HCT116 (cell line): ENCODE data around the gene GARNL3. TPM values are rescaled to one million over a fixed set of nuclear protein-coding genes. Genes with fewer than 3 reads are reported as not detected.

ENCODE experiments used
- ATAC-seq: fragments of 200-7000 bp; cut with Tn5 transposase; 2 replicates; pipeline ENCODE4 v1.9.1; 2020; ENCODE audit warnings: mild to moderate bottlenecking, moderate library complexity
- BruUV-seq: library from RNA; stranded (reverse); fragments of 400-500 nt; replicated peaks from 2 replicates; lab custom pipeline; 2021; lab: Mats Ljungman, UMichigan
- CTCF ChIA-PET: fragments of 300-600 bp; sonication (Branson Sonifier 250); formaldehyde crosslinking; loops from one replicate; lab custom pipeline; 2021; ENCODE audit warnings: antibody characterized with exemption; lab: Charles Lee
- POLR2A ChIA-PET: fragments of 300-600, 350-600 bp; sonication (Branson Sonifier 250); formaldehyde crosslinking; loops from one replicate; lab custom pipeline; 2021; ENCODE audit warnings: antibody characterized with exemption; lab: Charles Lee
- RAD21 ChIA-PET, 2 experiments: fragments of 300-600 bp; sonication (Branson Sonifier 250); formaldehyde crosslinking; loops; one replicate each; lab custom pipeline; 2023; ENCODE audit warnings: low total read pairs in 2 of 2; ENCODE audit not compliant: uncharacterized antibody in 2 of 2, unreplicated experiment in 2 of 2, low non-redundant PET in 1 of 2; lab: Charles Lee
- DNase-seq: peaks from one replicate; pipeline ENCODE4 v3.0.0-alpha.2; 2010; ENCODE audit warnings: low read depth, low spot score
- H2AFZ ChIP-seq: fragments of 200-600 bp; shearing (Covaris generic), sonication (generic); 2 replicates; pipeline ENCODE4 v1.6.1; 2017; ENCODE audit warnings: low read depth, mixed run types, mixed read lengths, antibody characterized with exemption, low read length; ENCODE audit not compliant: poor library complexity, severe bottlenecking
- H3K27ac ChIP-seq: 2 replicates; pipeline ENCODE4 v1.5.1; 2012; ENCODE audit warnings: low read depth, low read length
- H3K27me3 ChIP-seq: fragments of 200-600 bp; sonication (generic); 2 replicates; pipeline ENCODE4 v1.6.1; 2016; ENCODE audit warnings: mixed run types, low read length, mixed read lengths; ENCODE audit not compliant: insufficient read depth
- H3K36me3 ChIP-seq, 2 experiments: fragments of 200-500 bp in 1 of 2; fragments of 200-600 bp in 1 of 2; sonication (Bioruptor generic) in 1 of 2; sonication (generic) in 1 of 2; 2 replicates each; pipeline versions ENCODE4 v1.5.1 to v1.6.1; 2014 to 2016; ENCODE audit warnings: low read length in 2 of 2, inconsistent platforms in 1 of 2, mixed read lengths in 1 of 2, mixed run types in 1 of 2; ENCODE audit not compliant: insufficient read depth in 2 of 2, control insufficient read depth in 1 of 2
- H3K4me1 ChIP-seq, 2 experiments: fragments of 200-600 bp in 1 of 2; sonication (generic) in 1 of 2; 2 replicates each; pipeline versions ENCODE4 v1.5.1 to v1.6.1; 2012 to 2017; ENCODE audit warnings: low read length in 2 of 2, inconsistent platforms in 1 of 2, mild to moderate bottlenecking in 1 of 2, mixed read lengths in 1 of 2, mixed run types in 1 of 2, moderate library complexity in 1 of 2; ENCODE audit not compliant: insufficient read depth in 2 of 2, control insufficient read depth in 1 of 2
- H3K4me2 ChIP-seq: fragments of 200-600 bp; sonication (generic); 2 replicates; pipeline ENCODE4 v1.6.1; 2017; ENCODE audit warnings: mixed run types, low read length, mixed read lengths
- H3K4me3 ChIP-seq, 2 experiments: fragments of 200-600 bp in 1 of 2; sonication (generic) in 1 of 2; replicated peaks in 1 of 2; 2 replicates each; pipeline ENCODE4 v1.5.1; 2011 to 2016; ENCODE audit warnings: low read length in 2 of 2, control low read depth in 1 of 2, low read depth in 1 of 2, mild to moderate bottlenecking in 1 of 2, mixed read lengths in 1 of 2, mixed run types in 1 of 2
- H3K79me2 ChIP-seq: fragments of 200-600 bp; sonication (generic); 2 replicates; pipeline ENCODE4 v1.6.1; 2017; ENCODE audit warnings: mild to moderate bottlenecking, mixed run types, low read length, moderate library complexity, mixed read lengths; ENCODE audit not compliant: insufficient read depth
- H3K9ac ChIP-seq: fragments of 200-600 bp; sonication (generic); 2 replicates; pipeline ENCODE4 v1.6.1; 2016; ENCODE audit warnings: low read length, mixed read lengths
- H3K9me2 ChIP-seq: fragments of 200-600 bp; sonication (generic), shearing (Covaris generic); 2 replicates; pipeline ENCODE4 v1.6.1; 2017; ENCODE audit warnings: mixed run types, mild to moderate bottlenecking, moderate library complexity; ENCODE audit not compliant: insufficient read depth
- H3K9me3 ChIP-seq, 2 experiments: fragments of 200-500 bp in 1 of 2; fragments of 200-600 bp in 1 of 2; sonication (Bioruptor generic) in 1 of 2; sonication (generic) in 1 of 2; 2 replicates each; pipeline ENCODE4 v1.6.1; 2014 to 2017; ENCODE audit warnings: low read length in 2 of 2, mixed read lengths in 2 of 2, inconsistent platforms in 1 of 2, low read depth in 1 of 2, mild to moderate bottlenecking in 1 of 2, mixed run types in 1 of 2, moderate library complexity in 1 of 2; ENCODE audit not compliant: control insufficient read depth in 1 of 2, insufficient read depth in 1 of 2
- H4K20me1 ChIP-seq: fragments of 200-600 bp; sonication (generic), shearing (Covaris generic); 2 replicates; pipeline ENCODE4 v1.6.1; 2017; ENCODE audit warnings: mixed run types, mild to moderate bottlenecking, moderate library complexity; ENCODE audit not compliant: insufficient read depth
- FOSL1 ChIP-seq: IDR thresholded peaks from 2 replicates; pipeline ENCODE4 v1.6.1; 2012; ENCODE audit warnings: low read depth
- POLR2AphosphoS5 ChIP-seq: IDR thresholded peaks from 2 replicates; pipeline ENCODE4 v1.6.1; 2011; ENCODE audit warnings: mild to moderate bottlenecking, low read depth, low read length, moderate library complexity
- ZFX ChIP-seq: fragments of 450-650 bp; IDR thresholded peaks from 2 replicates; pipeline ENCODE4 v1.6.1; 2017
- intact Hi-C: fragments of 100-400 bp; cut with micrococcal nuclease; formaldehyde crosslinking; loops from 2 replicates; pipeline ENCODE4 v1.10.0; 2022
- total RNA-seq: library from RNA; stranded (reverse); gene quantifications from one replicate; pipeline ENCODE4 v1.2.1, GENCODE V29; 2021; ENCODE audit not compliant: unreplicated experiment

GARNL3 gene
- total RNA-seq, 1 experiment from 2014 or later = 8.8 TPM

DNA sequence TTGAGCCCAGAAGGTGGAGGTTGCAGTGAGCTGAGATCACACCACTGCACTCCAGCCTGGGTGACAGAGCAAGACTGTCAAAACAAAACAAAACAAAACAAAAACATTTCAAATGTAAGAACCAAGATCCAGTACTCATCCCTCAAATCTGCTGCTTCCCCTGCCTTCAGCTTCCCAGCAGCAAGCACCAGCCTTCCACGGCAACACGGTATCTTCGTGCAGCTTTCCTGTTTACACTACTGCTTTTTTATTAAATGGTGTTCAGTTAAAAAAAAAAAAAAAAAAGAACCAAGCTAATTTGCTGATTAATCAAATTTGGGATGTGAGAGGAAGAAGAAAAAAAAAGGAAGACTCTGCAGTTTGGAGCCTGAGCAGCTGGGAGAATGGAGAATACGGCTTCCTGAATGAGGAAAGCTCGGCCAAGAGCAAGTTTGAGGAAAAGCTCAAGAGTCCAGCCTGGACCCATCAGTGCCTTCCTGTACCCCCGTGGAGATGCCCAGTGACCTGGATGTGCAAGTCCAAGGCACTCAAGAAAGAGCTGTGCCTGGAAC lies 104.4 kb downstream of the GARNL3 start:
- CTCF ChIA-PET = interaction anchor here (0.6 kb wide), 1 partner anchor 18 kb away, joined by 3 read pairs; no protein-coding TSS in a partner anchor
- ATAC-seq = no peak

DNA sequence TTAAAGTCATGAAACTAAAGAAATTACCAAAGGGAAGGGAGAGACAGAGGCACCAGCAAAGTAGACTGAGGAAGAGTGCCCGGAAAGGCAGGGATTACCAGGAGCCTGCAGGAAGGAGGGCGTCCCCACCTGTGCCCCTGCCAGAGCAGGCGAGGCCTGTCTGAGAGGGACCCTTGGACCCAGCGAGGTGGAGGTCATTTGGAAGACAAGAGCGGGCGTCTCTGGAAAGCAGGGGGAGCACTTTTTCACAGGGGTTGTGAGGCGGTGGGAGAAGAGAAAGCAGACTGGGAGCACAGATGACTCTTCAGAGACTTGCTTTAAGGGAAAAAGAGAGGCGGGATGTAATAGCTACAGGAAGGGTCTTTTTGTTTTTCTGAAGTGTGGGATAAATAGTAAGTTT lies 104.9 kb downstream of the GARNL3 start:
- DNase-seq (no peak), ATAC-seq (no peak)
- Histone ChIP-seq H3K27ac (no peak overlapping the region), H3K9me2 (no peaks in the 10 kb centered on the region), H2AFZ (no peak overlapping the region), H3K4me2 (no peak overlapping the region), H3K9ac (no peak overlapping the region), H3K4me1 (no peaks in the 10 kb centered on the region), H4K20me1 (no peaks in the 10 kb centered on the region), H3K4me3 (no peak overlapping the region), H3K9me3 (no peaks in the 10 kb centered on the region), H3K27me3 (no peaks in the 10 kb centered on the region), H3K36me3 (no peaks in the 10 kb centered on the region; a peak in 1 of 4 replicates), H3K79me2 (no peaks in the 10 kb centered on the region)
- CTCF ChIA-PET = no interaction called here
- intact Hi-C loops = no loop called here
- POLR2A ChIA-PET = no interaction called here
- no peak for TF ChIP-seq ZFX
- no TSS peak for BruUV-seq
- RAD21 ChIA-PET = no interaction called here

More for the DNA sequence above, 104.4 kb downstream of the GARNL3 start:
- H3K9me3 ChIP-seq = no peaks in the 10 kb centered on the region
- H3K4me3 ChIP-seq = no peak overlapping the region
- ChIA-PET RAD21 (no interaction called here), POLR2A (no interaction called here)
- intact Hi-C loops = no loop called here
- TF ChIP-seq FOSL1 = no peak
- no peak for TF ChIP-seq POLR2AphosphoS5
- no peak overlapping the region for H3K27ac ChIP-seq
- BruUV-seq = no TSS peak
- H2AFZ ChIP-seq = no peak overlapping the region
- no peaks in the 10 kb centered on the region for H3K4me1 ChIP-seq
- no peak overlapping the region for H3K4me2 ChIP-seq
- no peaks in the 10 kb centered on the region; a peak in 1 of 4 replicates for H3K36me3 ChIP-seq
- no peaks in the 10 kb centered on the region for H4K20me1 ChIP-seq
- H3K79me2 ChIP-seq = no peaks in the 10 kb centered on the region
- no peaks in the 10 kb centered on the region for H3K9me2 ChIP-seq
- DNase-seq = no peak
- H3K27me3 ChIP-seq = no peaks in the 10 kb centered on the region
- H3K9ac ChIP-seq = no peak overlapping the region
